Stimulated activated CD8-positive, alpha-beta memory T cell treated with anti-CD3 and anti-CD28 coated beads, Interleukin-2, amount 100 ng/mL, for 1 hour (primary cell): Measurements from ENCODE around the gene NRL.

Experiments
- DNase-seq, 2 donors: peaks; one replicate each; pipeline ENCODE4 v3.0.0-alpha.2; 2020; ENCODE audit warnings: low read depth in 2 of 2

NRL gene

DNA sequence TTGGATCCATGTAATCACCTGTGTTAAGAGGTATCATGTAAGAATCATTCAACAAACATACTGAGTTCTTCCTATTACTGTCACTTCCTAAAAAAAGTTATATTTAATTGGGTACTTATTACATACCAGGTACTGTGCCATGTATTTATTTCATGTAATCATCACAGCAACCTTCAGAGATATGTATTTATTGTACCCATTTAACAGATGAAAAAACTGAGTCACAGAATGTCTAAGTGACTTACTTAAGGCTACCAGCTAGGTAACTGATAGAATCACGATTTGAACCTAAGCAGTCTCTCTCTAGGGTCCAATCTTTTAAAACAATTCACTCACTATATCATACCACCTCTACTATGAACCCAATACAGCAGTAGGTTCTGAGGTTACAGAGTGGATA, 29.7 kb upstream of the NRL start:
- no peak for DNase-seq

DNA sequence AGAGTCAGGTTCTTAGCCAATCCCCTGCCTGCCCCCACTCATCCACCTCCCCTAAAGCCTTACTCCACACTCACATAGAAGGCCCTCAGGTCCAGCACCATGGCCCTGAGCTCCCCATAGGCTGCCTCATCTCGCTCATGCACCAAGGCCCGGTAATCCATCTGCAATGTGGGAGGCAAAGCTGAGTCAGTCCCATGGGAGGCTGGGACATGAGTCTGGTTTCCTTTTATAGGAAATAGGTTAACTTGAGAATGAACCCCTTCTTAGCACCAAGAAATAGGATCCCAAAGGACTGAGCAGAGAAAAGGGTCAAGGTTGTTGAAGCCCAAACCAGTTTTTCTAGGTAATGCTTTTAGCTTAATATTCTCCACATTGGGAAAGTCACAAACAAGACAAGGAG, 28.8 kb upstream of the NRL start:
- DNase-seq = no peak

DNA sequence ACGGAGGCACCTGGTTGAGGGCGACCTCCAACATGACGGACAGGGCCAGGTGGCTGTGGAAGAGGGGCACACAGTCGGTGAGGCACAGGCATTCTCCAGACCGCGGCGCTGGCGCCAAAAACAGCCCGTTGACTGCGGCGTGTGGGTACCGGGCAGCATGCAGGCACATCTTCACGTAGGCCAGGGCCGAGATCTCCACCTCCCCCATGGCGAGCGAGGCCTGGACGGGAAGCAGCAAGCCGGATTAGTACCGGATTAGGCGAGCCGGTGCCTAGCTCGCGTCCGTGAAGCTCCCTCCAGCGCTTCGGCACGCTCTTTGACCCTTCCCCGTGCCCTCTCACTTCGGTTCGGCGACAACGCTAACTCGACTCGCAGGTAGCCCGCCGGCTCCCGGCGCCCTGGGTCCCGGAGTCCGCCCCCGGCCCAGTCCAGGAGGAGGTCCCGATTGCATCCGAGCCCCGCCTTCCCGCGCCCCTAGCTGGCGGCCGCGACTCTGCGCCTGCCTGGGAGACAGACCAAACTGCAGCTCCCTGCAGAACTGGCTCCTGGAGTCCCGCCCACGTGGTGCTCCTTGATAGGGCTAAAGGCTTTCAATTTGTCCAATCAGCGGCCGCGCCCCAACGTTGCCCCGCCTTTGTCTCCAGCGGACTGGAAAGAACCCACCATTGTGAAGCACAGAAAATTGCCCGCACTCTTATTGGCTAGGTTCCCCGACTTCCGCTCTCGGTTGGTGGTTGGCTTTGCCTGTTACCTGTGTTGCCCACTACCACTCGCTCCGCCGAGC, 26.5 kb upstream of the NRL start, which contains the start of gene EMC9:
Gene EMC9 (minus strand): TSS at position 495 of the 784 bp plus-strand sequence. CDS start 287 bp downstream, at position 208.
- peak; percentile 98 to 99 for DNase-seq

DNA sequence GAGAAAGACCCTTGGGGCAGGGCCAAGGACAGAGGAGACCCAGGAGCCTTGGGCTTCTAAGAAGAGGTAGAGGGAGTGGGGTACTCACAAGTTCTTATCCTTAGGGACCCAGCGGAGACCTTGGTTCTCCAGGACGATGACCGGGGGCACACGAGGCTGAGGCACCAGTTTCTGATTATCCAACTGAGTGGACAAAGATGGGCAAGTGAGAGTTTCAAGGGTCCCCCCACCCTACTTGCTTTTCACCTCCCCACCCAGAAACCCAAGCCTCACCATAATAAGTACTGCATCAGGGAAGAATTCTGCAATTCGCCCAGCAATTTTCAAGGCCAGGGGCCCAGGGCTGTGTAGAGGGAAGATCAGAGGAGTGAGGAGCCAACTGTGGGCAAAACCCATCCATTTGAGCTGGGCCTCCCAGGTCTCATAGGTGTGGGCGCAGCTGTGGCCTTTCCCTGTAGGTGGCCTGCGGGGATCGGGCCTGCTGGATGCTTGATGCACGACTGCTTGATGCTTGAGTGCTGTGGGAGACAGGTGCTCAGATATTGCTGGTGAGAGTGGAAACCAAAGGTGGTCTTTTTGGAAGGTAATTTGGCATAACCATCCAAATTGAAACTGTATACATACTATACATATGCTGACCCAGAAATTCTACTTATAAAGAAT, 24.7 kb upstream of the NRL start:
- no peak for DNase-seq

DNA sequence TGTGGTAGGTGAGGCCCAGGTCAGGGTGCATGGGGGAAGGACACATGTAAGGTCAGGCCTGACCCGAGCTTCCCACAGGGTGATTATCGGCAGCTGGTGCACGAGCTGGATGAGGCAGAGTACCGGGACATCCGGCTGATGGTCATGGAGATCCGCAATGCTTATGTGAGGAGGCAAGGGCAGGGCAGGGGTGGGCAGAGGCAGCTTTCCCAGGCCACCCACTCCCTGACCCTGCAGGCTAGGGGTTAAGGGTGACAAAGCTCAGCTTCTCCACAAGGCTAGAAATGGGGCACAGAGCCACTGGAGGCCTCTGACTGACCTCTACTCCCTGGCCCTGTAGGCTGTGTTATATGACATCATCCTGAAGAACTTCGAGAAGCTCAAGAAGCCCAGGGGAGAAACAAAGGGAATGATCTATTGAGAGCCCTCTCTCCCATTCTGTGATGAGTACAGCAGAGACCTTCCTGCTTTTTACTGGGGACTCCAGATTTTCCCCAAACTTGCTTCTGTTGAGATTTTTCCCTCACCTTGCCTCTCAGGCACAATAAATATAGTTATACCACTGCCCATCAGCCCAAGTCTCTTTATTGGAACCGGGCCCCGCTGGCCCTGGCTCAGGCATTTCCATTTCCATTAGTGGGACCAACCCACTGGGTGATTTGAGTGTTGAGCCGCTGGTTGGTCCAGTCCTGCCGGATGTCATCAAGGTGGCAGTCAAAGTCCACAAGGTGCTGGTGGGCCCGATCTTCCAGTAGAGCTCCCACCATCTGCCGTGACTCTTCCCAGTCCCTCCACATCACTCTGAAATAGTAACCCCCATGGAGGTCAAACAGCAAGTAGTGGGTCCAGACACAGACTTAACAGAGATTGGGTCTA, 23.9 kb upstream of the NRL start:
- no peak for DNase-seq

DNA sequence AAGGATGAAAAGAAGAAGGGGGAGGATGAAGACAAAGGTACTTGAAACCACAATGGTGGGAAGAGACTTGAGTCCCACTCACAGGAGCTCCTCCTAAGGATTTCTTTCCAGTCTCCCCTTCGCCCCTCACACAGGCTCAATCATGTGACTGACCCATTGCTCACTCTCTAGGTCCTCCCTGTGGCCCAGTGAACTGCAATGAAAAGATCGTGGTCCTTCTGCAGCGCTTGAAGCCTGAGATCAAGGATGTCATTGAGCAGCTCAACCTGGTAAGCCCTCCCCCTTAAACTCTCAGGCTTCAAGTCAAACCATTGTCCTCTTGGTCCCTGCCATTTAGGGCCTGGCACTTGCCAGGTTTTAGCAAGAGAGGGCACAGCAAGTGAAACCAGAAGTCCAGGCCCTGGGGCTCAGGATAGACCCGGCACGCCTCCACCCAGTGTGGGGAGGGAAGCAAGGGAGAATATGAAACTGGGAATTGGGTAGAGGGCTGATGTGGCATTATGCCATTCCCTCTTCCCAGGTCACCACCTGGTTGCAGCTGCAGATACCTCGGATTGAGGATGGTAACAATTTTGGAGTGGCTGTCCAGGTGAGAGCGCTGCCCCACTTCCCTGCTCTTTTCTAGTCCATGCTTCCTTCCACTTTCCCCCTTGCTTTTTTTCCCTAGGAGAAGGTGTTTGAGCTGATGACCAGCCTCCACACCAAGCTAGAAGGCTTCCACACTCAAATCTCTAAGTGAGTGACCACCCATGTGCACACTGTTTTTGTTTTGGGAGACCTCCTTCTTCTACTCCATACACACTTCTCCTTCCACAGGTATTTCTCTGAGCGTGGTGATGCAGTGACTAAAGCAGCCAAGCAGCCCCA, 23.0 kb upstream of the NRL start:
- no peak for DNase-seq

DNA sequence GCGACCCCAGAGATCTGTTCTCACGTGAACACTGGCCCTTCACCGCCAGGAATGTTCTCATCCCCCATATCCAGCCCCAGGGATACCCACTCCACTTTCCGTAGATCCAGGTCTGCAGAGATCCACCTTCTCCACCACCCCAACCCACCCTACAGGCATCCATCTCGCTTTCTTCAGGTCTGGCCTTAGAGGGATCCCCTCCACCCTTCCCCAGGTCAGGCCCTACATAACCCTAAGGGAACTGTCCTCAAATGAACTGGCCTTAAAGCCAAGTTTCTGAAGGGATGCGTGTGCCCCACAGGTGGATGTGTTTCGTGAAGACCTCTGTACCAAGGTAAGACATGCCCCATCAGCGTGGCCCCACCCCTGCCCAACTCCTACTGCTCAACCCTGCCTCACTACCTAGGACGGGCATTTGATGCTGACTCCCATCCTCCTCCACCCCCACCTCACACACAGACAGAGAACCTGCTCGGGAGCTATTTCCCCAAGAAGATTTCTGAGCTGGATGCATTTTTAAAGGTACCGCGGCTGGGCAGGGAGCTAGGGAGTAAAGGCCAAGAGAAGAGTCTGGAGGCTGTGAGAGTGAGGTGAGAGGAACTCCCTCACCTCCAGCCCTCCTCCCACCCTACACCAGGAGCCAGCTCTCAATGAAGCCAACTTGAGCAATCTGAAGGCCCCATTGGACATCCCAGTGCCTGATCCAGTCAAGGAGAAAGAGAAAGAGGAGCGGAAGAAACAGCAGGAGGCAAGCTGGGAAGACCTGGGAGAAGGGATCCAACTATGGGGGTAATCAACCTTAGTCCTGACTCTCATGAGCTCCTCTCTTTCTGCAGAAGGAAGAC, 22.2 kb upstream of the NRL start:
- DNase-seq = no peak

DNA sequence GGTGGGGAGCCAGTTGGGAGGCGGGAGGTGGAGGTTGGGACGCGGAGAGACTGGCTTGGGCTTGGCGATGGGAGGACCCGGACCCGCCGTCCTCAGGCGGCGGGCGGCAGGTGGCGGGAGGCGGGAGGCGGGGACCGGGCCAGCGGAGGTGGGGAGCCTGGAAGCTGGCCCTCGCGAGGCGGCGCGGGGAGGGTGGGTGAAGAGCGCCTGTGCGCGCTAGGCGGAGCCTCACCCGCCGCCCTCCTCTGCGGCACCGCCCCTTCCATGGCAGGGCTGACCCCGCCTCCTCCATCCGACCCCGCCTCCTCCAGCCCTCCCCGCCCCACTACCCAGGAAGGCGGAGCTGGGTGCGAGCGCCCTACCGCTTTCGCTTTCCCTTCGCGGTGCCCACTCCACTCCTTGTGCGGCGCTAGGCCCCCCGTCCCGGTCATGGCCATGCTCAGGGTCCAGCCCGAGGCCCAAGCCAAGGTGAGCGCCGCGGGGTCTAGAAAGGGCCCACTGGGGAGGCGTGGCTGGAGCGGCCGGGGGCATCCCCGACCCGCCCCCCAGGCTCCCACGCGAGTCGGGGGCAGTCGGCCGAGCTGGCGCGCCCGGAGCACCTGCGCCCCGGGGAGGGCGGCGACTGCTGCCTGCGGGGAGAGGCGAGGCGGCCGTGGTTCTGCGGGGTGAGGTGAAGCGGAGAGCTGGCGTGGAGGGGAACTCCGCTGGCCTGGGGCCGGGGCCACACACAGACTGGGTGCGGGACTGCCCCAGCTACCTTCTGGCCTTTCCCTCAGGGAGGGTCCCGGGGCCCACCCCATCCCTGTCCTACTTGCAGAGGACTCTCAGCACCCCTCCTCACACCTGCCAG, 21.3 kb upstream of the NRL start, which contains the start of gene PSME1:
Gene PSME1 (plus strand): TSS at position 361 of the 850 bp plus-strand sequence. CDS start 69 bp downstream, at position 430.
- DNase-seq = peak; percentile 89 to 92

DNA sequence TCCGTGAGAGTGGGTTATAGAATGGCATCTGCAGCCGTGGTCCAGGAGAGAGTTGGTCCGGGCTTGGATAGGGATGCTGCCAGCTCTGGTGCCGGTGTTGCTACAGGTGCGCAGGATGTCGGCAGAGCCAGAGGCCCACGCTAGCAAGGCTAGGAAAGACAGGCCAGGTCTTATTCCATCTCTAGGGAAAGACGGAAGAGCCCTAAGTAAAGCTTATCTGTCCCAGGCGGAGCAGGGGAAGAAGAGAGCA, 20.8 kb upstream of the NRL start:
- DNase-seq = no peak

DNA sequence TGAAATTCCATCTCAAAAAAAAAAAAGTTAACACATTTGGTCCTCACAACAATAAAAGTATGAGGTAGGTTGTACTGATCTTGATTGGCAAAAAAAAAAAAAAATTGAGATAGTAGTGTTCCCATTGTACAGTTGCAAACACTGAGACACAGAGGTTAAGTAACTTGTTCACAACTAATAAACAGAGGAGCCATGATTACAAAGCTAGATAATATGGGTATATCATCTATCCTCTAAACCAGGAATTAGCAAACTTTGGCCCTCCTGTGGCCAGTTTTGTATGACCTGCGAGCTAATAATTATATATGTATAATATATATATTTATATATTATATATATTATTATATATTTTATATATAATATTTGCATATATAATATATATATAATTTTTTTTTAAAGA, 19.0 kb upstream of the NRL start:
- no peak for DNase-seq

DNA sequence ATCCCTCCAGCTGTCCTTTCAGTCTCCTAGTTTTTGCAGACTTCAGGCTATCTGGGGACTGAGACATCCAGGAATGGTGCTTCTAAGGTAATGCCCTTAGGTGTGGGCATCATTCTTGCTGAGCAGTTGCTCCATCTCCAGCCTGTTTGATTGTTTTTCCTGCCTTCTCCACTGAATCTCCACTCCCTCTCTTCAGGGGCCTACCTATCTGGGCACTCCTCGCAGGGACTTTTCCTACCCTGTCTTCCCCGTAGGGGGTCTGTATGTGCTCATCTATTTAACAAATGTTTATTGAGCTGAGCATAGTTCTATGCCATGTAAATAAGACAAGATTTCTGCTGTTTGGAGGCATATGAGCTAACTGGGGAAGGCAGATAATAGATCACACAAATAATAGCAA, 18.2 kb upstream of the NRL start:
- no peak for DNase-seq

DNA sequence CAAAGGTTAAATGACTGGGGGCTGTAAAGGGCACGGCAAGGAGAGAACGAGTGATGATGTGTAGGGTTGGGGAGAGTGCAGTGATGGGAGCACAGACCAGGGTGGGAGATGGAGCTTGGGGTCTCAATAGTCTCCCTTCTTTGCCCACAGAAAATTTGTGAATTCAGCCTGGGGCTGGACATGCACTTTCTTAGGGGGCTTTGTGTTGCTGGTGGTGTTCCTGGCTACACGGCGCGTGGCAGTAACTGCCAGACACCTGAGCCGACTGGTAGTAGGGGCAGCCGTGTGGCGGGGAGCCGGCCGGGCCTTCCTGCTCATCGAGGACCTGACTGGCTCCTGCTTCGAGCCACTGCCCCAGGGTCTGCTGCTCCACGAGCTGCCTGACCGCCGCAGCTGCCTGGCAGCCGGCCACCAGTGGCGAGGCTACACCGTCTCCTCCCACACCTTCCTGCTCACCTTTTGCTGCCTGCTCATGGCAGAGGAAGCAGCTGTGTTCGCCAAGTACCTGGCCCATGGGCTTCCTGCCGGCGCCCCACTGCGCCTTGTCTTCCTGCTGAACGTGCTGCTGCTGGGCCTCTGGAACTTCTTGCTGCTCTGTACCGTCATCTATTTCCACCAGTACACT, 17.4 kb upstream of the NRL start:
- DNase-seq = no peak

DNA sequence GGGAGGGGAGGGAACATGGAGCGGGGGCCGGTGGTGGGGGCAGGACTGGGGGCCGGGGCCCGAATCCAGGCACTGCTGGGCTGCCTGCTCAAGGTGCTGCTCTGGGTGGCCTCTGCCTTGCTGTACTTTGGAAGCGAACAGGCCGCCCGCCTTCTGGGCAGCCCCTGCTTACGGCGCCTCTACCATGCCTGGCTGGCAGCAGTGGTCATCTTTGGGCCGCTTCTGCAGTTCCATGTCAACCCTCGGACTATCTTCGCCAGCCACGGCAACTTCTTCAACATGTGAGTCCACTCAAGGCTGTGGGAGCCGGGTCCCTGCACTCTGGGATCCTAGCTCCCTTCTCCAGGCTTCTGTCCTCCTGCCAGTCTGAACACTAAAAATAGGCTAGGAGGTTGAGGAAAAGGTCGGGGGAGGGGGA, 16.8 kb upstream of the NRL start:
- no peak for DNase-seq

DNA sequence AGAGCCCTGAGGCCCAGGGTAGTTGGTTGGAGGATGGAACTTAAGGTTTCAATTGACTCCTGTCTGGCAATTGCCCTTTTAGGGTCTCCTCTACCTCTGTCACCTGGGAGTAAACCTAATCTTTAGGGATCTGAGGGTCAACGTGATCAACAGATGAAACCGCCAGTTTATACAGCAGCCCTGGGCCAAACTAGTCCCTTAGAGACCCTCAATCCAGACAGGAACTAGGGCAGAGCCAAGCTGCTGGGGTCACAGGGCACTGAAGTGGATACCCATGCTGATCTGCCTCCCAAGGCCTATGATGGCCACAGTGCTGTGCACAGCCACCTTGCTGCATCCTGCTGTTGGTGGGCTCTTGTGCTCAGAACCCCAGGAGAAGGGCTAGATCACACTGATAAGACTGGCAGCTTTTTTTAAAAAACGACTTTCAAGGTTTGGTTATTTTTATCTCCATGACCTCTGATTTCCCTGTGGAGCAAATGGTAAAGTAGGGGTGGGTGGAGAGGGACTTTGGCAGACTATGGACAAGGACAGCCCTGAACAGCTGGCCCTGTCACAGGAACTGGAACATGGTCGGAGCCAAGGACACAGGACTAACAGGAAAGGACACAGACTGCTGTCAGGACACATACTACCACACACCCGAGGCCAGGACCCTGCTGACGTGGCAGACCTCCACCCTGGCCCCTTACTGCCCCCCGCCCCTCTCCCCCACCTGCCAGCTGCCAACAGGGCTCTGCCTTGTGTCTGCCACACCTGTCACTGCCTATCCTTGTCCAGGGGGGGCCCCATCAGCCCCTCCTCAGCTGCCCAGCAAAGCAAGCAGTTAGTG, 16.2 kb upstream of the NRL start:
- DNase-seq = no peak

DNA sequence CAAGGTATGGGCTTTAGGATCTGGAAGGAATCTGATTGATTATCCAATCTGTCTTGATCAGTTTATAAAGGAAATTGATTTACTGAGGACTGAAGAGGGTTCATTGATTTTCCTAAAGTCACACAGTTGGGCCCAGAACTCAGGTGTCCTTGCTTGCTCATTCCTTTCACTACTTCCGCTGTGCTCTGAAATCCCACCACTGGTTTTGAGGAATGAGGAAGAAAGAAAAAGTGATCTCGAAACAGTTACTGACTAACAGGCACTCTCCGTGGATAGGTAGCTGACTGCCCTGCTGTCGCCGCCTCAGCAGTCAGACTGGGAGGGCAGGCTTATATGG, 15.6 kb upstream of the NRL start, which contains the start of gene FITM1:
Gene FITM1 (plus strand): TSS at position 280 of the 337 bp plus-strand sequence. CDS start 905 bp downstream, outside the sequence.
- DNase-seq = no peak

DNA sequence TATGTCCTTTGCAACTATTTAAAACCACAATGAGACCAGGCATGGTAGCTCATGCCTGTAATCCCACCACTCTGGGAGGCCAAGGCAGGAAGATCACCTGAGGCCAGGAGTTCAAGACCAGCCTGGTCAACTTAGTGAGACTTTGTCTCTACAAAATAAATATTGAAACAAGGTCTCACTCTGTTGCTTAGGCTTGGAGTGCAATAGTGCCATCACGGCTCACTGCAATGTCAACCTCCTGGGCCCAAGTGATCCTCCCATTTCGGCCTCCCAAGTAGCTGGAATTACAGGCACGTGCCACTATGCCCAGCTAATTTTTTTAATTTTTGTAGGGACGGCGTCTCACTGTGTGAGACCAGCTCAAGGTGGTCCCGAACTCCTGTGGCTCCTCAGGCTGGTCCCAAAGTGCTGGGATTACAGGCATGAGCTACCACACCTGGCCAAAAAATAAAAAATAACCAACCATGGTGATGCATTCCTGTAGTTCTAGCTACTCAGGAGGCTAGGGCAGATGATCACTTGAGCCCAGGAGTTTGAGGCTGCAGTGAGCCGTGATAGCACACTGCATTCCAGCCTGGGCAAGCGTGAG, 14.8 kb upstream of the NRL start:
- DNase-seq = no peak

DNA sequence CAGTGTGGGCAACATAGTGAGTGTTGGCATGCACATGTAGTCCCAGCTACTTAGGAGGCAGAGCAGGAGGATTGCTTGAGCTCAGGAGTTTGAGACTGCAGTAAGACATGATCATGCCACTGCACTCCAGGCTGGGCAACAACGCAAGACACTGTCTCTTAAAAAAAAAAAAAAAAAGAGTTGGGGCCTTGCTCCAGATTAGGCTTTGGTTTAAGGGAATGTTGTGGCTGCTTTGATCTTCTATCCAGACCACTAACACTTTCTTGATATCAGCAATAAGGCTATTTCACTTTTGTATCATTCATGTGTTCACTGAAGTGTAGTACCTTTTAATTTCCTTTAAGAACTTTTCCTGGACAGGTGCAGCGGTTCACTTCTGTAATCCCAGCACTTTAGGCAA, 12.9 kb upstream of the NRL start:
- DNase-seq = no peak

DNA sequence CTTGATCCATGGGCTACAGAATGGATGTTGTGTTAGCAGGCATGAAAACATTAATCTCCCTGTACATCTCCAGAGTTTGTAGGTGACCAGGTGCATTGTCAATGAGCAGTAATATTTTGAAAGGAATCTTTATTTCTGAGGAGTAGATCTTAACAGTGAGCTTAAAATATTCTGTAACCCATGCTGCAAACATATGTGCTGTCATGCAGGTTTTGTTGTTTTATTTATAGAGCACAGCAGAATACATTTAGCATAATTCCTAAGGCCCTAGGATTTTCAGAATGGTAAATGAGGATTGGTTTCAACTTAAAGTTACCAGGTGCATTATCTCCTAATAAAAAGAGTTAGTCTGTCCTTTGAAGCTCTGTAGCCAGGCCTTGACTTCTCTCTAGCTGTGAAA, 12.2 kb upstream of the NRL start:
- no peak for DNase-seq
